Measurements from ENCODE around the gene LMOD2. TPM values are rescaled to one million over a fixed set of nuclear protein-coding genes. Genes with fewer than 3 reads are reported as not detected.
"Not testable (repeated sequence)": the region's sequence is repeated elsewhere in the genome, so short reads cannot be mapped to it uniquely, and the experiment has no call there.

LMOD2 gene, protein sequence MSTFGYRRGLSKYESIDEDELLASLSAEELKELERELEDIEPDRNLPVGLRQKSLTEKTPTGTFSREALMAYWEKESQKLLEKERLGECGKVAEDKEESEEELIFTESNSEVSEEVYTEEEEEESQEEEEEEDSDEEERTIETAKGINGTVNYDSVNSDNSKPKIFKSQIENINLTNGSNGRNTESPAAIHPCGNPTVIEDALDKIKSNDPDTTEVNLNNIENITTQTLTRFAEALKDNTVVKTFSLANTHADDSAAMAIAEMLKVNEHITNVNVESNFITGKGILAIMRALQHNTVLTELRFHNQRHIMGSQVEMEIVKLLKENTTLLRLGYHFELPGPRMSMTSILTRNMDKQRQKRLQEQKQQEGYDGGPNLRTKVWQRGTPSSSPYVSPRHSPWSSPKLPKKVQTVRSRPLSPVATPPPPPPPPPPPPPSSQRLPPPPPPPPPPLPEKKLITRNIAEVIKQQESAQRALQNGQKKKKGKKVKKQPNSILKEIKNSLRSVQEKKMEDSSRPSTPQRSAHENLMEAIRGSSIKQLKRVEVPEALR
- not detected for total RNA-seq

DNA sequence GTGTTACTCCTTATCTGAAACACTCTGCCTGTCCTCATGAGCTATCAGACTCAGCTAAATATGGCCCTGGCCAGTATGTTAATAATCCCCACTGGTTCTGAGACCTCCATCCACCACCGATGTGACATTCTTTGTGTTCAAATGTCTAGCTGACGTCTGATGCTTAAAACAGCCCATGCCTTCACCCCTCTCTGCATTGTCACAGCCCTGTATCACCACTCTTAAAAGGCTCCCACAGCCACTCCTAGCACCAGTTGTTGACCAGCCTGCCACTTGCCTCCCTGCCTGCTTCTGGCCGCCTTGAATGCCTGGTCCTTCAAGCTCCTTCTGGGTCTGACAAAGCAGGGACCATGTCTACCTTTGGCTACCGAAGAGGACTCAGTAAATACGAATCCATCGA, at the start of gene LMOD2:
LMOD2 (plus strand) TSS at position 253 of the 400 bp plus-strand sequence; CDS start at position 351, 98 bp downstream.
- POLR2A ChIA-PET, result no interaction called here
- CTCF ChIA-PET, result no interaction called here

DNA sequence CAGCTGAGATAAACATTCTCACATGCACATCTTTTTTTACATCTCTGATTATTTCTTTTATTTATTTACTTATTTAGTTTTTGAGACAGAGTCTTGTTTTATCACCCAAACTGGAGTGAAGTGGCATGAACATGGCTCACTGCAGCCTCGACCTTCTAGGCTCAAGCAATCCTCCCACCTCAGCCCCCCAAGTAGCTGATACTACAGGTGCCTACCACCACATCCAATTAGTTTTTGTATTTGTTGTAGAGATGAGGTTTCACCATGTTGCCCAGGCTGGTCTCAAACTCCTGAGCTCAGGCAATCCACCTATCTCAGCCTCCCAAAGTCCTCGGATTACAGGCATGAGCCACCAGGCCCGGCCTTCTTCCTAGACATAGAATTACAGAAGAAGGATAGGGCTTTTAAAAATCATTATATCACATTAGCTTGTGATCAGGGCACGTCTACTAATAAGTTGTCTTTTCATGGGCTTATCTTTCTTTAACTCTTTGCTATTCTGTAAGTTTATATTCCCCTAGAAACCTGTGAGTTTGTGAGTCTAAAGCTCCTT, 48.2 kb upstream of the LMOD2 start:
- ChIA-PET POLR2A (no interaction called here), CTCF (no interaction called here)

DNA sequence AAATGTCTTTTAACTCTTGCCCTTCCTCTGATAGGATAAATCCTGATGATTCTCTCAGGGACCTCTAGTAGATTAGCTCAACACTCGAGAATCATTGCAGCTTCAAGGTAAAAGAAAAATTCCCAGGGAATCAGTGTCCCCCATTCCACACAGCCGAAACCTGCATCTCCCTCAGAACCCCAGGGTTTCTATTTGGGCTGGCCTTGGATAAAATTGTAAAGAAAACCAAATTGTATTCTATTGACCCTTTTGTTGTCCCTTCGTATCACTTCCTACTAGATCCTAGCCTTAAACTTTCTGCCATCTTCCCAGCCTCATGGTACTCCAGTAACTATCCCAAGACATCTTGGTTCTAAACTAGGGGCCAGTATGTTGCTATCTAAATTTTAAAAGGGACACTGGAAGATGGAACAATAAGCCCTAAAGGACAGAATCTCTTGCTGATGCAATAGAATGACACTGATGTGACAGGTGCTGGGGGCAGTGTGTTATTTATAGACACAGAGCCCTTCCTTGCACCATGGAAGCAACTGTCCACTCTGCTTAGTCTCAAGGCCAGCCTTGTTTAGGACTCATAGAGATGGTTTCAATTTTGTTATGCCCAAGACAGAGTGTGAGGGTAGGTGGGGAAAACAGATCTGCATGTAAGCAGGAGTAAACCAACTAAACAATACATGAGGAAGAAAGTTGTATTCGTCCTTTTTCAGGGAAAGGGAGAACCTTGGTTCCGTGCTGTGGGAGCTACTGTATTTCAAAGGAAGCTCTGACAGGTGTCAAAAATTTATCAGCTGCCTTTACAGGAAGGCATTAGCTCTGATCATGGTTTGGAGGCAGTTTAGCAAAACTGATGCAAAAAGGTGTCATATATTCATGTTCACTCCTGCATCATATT, 46.4 kb upstream of the LMOD2 start:
- ChIA-PET CTCF (no interaction called here), POLR2A (no interaction called here)

DNA sequence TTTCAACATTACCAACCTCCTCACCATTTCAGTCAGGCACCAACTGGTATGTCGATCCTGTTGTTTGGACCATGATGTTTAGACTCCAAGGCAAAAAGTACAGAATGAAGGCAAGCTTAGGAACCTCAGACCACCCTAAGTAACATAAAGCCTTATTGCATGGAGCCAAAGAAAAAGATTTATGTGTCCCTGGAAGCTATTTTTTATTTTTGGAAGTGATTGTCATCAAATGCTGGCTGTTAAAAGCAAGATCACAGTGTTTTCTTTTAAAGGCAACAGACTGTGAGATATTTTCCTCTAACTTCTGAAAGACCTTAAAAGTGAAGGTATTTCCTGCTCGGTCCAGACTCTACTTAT, 45.8 kb upstream of the LMOD2 start:
- ChIA-PET POLR2A (no interaction called here), CTCF (no interaction called here)

DNA sequence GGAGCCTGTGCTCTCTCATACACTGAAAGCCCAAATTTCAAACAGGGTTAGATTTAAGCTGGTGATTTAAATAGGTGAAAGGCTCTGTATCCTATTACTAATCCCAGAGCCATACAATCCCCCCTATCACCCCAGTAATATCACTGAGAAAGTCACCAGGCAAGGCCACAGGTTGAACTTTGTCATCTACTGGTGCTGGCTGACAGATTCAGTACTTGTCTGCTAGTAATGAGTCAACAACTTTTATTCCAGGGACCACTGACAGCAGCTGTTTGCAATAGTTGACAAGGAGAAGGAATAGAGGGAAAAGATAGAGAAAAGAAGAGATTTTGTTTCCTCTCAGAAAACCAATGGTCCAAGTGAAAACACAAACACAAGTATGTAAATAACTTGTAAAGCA, 43.6 kb upstream of the LMOD2 start:
- ChIA-PET CTCF (no interaction called here), POLR2A (no interaction called here)

DNA sequence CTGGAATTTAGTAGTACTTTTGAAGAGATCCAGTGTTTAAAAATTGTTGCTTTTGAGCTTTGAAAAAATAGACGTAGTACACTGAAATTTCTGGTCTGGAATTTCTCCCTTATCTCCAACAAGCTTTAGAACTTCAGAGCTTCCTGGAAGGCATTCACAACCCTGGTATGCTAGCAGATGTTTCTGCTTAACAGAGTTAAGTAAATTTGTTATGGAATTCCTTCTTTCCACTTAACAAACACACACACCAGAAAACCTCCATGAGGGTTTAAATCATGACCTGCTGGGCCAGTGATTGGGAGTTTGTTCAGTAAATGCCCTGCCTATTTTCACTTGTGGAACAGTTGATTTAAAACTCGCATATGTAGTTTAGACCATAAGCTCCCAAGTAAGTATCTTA, 40.3 kb upstream of the LMOD2 start:
- POLR2A ChIA-PET, result no interaction called here
- CTCF ChIA-PET, result interaction anchor here (1.4 kb wide), 1 partner anchor 9 kb away, joined by 5 read pairs; no protein-coding TSS in a partner anchor

DNA sequence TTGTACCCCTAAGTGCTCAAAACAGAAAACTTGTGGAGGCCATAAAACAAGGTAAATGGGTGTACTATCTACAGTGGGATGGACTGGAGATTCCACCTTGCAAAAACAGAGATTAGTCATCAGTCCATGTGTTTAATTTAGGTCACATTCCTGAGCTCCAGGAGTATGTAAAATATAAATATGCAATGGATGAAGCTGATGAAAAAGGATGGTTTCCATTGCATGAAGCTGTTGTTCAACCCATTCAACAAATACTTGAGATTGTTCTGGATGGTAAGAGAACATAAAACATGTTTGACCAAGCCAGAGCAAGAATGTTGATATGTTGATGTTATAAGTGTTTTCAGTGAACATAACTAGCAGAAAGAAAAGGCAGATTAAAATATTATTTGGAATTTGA, 39.4 kb upstream of the LMOD2 start:
- POLR2A ChIA-PET, result no interaction called here
- CTCF ChIA-PET, result interaction anchor here (1.1 kb wide), 1 partner anchor 8 kb away, joined by 3 read pairs; no protein-coding TSS in a partner anchor

DNA sequence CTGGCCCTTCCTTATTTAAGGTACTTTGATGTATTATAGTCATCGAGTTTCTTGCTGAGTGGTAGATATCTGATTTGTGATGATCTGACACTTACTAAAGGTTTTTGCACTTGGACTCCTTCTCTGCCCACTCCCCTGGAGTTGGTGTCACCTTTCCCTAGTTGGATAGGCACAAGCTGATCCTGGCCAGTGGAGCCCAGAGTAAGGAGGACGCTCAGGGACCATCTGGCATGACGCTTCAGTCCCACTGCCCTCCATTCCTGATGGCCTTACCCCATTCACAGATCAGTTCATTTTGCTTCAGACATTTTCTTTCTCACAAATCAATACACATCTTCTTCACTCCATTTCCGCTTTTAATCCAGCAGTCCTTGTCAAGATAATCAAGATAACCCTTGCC, 34.0 kb upstream of the LMOD2 start:
- ChIA-PET POLR2A (no interaction called here), CTCF (no interaction called here)

DNA sequence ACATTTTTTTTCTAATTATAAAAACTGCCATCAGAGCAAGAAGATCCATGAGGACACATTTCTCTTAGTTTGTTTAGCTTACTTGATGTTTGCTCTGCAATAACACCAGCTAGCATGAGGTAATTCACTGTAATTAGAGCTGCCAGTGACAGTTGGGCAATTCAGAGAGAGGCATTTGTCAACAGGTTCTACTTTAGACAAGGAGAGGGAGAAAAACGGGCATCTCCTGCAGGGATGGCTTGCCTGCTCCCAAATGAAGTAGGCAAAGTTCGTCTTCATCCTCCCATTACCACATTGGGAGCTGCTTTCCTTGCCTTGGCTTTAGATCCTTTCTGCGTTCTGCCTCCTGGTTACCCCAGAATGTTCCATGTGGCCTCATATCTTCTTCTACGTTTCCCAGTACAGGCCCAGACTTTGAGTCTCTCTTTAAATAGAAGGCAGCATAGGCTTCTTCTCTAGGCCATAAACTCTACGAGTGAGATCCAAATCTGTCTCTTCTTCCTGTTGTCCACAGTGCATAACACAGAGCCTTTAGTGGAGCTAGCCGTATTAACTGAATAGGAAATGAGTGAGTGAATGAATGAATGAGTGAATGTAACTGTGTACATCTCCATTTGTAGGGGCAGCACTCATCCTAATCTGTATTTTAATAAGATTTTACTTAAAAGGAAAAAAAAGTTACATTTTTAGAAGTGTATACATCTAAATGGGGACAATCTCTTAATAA, 32.8 kb upstream of the LMOD2 start:
- CTCF ChIA-PET, result no interaction called here
- POLR2A ChIA-PET, result no interaction called here

DNA sequence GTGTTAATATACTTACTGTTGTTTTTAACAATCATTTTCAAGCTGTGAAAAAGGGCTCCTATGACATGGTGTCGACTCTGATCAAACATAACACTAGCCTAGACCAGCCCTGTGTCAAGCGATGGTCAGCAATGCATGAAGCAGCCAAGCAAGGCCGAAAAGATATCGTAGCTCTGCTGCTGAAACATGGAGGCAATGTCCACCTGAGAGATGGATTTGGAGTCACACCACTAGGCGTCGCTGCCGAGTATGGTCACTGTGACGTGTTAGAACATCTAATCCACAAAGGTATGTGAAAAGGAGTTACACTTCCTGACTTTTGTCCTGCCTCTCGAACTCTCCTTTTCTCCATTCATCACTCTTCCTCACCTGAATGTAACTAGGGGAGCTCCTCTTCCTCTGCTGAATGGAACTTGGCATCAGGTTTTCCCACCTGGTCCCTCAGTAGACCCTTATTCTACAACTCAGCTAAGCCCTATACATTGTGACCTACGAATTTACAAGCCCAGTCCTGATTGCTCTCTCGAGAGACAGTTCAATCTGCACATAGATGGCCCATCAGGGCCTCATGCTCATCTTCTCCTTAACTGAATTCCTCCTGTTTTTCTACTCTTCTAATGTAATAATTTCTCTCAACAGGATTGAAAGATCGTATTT, 31.0 kb upstream of the LMOD2 start:
- POLR2A ChIA-PET, result no interaction called here
- CTCF ChIA-PET, result interaction anchor here (1.2 to 1.3 kb wide), 5 partner anchors 9 to 241 kb away, joined by 3 to 5 read pairs (median 3); partner anchors contain the start of gene WASL

DNA sequence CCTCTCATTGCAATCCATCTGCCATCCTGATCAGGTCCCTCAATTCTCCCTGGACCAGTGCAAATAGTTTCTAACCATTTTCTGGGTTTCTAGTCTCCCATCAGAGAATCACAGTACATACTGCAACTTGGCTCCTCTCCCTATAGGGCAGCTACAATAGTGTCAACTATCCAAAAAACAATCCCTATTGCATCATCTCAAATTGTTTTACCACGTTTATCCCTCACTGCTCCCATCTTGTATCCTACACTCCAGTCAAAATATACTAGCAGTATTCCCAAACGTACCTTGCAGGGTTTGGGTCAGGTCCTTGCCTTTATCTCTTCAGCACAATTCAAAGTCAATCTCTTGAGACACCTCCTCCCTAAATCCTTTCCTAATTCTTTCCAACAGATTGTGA, 30.4 kb upstream of the LMOD2 start:
- CTCF ChIA-PET, result interaction anchor here (0.6 to 1.3 kb wide), 6 partner anchors 9 to 284 kb away, joined by 3 to 5 read pairs (median 3); partner anchors contain the start of gene WASL

DNA sequence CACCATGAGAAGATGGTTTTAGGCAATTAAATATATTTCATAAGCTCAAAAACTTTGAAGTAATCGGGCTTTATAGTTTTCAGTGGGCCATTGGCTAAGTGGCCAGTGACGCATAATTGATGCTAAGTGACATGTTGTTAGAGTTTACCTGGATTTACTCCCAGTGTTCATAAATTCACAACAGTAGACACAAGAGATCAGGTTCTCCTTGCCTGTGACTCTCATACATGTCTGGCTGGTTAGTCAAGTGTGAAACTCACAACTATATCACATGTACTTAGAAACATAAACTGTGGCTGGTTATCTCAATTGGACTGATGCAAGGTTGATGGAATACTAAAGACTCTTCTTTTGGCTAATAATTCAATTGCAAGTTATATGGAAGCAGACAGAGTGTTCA, 27.8 kb upstream of the LMOD2 start:
- ChIA-PET CTCF (no interaction called here), POLR2A (no interaction called here)

More for the DNA sequence above, 30.4 kb upstream of the LMOD2 start:
- POLR2A ChIA-PET, result no interaction called here

DNA sequence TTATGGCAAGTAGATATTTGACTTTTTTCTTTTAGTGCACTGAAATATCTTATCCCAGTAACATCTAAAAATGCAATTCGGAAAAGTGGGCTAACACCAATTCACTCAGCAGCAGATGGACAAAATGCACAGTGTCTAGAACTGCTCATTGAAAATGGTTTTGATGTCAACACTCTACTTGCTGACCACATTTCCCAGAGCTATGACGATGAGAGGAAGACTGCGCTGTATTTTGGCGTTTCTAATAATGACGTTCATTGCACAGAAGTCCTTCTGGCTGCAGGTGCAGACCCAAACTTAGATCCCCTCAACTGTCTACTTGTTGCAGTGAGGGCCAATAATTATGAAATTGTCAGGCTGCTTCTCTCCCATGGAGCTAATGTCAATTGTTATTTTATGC, 26.8 kb upstream of the LMOD2 start:
- POLR2A ChIA-PET, result no interaction called here

DNA sequence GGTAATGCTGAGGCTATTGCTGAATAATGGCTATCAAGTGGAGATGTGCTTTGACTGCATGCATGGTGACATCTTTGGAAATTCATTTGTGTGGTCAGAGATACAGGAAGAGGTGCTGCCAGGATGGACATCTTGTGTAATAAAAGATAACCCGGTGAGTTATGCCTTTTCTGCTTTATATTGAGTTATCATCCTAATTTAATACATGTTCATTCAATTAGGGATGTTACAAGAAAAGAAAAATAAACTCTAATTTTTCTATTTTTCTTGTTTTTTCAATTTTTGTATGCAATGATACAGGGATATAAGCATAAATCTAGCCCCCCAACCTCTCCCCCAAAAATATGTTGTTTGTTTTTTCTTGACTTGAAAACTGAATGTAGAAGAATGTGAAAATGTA, 26.4 kb upstream of the LMOD2 start:
- ChIA-PET CTCF (no interaction called here), POLR2A (no interaction called here)

More for the DNA sequence above, 26.8 kb upstream of the LMOD2 start:
- CTCF ChIA-PET, result no interaction called here

DNA sequence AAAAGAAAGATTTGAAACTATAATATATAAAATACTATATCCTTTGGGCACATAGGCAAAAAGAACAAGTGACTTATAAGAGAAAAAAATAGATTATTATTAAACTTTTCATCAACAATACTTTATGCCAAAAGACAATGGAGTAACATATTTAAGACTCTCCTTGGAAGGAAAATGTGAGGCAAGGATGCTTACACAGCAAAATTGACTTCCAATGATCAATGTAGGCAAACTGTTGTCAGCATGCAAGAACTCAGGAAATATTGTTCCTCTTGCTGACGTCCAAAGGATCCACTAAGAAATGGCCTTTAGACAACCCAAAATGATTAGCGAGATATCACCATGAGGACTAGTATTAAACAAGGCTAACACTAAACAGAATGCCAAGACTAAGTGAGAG, 22.9 kb upstream of the LMOD2 start:
- ChIA-PET CTCF (no interaction called here), POLR2A (no interaction called here)

DNA sequence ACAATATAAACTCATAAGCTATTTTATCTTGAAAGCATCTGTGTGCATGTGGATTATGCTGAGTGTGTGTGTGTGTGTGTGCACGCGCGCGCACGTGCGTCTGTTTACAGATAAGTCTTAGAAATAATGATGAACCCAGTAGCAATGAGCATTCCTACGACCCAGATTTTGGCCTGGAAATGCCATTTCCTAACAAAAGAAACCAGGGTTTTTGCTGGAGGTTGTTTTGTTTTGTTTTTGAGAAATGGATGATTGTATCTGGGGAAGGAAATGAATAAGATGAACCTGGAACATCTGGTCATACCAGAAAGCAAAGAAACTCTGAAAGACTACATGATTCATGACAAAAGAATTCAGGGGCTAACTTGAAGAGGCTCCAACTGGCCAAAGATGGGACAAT, 22.1 kb upstream of the LMOD2 start:
- ChIA-PET CTCF (interaction anchor here (1.1 kb wide), 1 partner anchor 9 kb away, joined by 3 read pairs; no protein-coding TSS in a partner anchor), POLR2A (no interaction called here)

DNA sequence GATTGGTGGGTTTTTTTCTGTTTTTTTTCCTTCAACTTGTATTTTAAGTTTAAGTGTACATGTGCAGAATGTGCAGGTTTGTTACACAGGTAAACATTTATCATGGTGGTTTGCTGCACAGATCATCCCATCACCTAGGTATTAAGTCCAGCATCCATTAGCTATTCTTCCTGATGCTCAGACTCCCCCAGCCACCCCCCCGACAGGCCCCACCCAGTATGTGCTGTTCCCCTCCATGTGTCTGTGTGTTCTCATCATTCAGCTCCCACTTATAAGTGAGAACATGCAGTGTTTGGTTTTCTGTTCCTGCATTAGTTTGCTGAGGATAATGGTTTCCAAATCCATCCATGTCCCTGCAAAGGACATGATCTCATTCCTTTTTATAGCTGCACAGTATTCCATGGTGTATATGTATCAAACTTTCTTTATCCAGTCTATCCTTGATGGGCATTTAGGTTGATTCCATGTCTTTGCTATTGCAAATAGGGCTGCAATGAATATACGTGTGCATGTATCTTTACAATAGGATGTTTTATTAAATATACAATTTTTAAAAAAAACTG, 21.6 kb upstream of the LMOD2 start:
- POLR2A ChIA-PET, result not testable (repeated sequence)
- CTCF ChIA-PET, result interaction anchor here (1.1 kb wide), 1 partner anchor 9 kb away, joined by 3 read pairs; no protein-coding TSS in a partner anchor

DNA sequence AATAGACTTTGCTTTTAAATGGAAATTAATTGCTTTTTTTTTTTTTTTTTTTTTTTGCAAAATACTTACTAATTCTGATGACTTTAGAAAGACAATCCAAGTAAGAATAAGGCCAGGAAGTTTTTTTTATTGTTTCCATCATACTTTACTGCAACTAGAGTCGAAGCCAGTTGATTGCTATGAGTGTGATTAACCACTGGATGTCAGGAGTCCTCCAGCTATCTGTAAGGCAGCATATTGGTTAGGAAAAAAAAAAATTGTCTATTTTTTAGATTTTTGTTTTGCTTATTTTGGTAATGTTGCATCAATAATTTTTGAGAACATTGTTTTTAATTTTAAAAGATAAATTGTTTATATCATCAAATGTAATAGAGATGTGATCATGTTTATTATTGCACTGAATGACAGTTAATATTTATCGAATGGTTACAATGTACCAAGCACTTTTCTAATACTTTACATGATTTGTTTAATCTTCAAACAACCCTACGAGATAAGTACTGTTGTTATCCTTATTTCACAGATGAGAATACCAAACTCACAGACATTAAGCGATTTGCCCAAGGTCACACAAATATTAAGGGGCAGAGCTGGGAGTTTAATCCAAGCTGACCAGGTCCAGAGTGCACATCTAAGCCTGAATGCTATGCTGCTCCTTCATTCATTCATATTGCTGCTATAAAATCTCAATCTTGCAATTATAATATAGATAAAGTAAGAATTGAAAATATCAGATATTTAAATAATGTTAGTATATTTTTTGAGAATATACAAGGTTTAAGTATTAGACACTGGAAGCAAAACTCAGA, 19.9 kb upstream of the LMOD2 start:
- ChIA-PET POLR2A (no interaction called here), CTCF (interaction anchor here (0.7 kb wide), 1 partner anchor 122 kb away, joined by 4 read pairs; no protein-coding TSS in a partner anchor)
